DOHH2 (cell line): ENCODE results near the gene MCFD2.

Experiments used
- EZH2phosphoT487 ChIP-seq: fragments of 200-600 bp; sonication (generic); IDR thresholded peaks from 2 replicates; pipeline ENCODE4 v1.6.1; 2017; ENCODE audit warnings: borderline replicate concordance, mild to moderate bottlenecking, antibody characterized with exemption, low read length, moderate library complexity, mixed read lengths
- TF ChIP-seq, protein P1 (sequence below): fragments of 200-600 bp; sonication (generic); IDR thresholded peaks from one replicate; pipeline ENCODE4 v1.5.1; 2014; ENCODE audit warnings: antibody characterized with exemption, mild to moderate bottlenecking, low read depth, low read length; ENCODE audit not compliant: poor library complexity, severe bottlenecking

DNA sequence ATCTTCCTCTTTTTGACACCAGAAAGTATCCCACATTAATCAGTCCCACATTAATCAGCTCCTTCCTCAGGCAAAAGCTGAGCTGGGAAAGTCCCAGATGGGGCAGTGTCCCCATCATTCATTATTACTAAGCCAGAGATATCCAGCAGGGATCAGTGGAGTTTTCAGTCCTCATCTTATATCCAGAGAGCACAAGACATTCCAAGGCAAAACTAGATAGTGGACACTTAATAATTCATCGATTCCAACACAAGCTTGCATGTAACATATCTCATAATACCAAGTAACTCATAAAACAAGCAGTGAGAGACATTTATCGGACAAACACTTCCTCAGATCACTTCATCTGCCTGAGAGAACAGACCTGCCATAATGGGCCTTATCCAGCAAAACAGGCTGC is 53.1 kb downstream of the MCFD2 start:
- TF ChIP-seq, protein P1, sequence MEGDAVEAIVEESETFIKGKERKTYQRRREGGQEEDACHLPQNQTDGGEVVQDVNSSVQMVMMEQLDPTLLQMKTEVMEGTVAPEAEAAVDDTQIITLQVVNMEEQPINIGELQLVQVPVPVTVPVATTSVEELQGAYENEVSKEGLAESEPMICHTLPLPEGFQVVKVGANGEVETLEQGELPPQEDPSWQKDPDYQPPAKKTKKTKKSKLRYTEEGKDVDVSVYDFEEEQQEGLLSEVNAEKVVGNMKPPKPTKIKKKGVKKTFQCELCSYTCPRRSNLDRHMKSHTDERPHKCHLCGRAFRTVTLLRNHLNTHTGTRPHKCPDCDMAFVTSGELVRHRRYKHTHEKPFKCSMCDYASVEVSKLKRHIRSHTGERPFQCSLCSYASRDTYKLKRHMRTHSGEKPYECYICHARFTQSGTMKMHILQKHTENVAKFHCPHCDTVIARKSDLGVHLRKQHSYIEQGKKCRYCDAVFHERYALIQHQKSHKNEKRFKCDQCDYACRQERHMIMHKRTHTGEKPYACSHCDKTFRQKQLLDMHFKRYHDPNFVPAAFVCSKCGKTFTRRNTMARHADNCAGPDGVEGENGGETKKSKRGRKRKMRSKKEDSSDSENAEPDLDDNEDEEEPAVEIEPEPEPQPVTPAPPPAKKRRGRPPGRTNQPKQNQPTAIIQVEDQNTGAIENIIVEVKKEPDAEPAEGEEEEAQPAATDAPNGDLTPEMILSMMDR, result no peak
- TF ChIP-seq EZH2phosphoT487, result no peak
